Adrenal gland (tissue), 5 donors: ENCODE measurements around the gene PKNOX2.

Experiments used
- CTCF ChIP-seq, 6 experiments: fragments of 450-650 bp in 4 of 6; fragments of 200-600 bp in 2 of 6; sonication (generic) in 1 of 6; IDR thresholded peaks; 1 replicate in 5 of 6; 2 replicates in 1 of 6; pipeline versions ENCODE4 v1.5.1 to v1.8.0; 2016 to 2021; ENCODE audit warnings: antibody characterized with exemption in 6 of 6, mild to moderate bottlenecking in 2 of 6, moderate library complexity in 1 of 6
- POLR2A ChIP-seq, 2 donors: fragments of 450-650 bp; IDR thresholded peaks; one replicate each; pipeline ENCODE4 v1.6.1; 2017; ENCODE audit warnings: antibody characterized with exemption in 2 of 2, mild to moderate bottlenecking in 2 of 2, moderate library complexity in 1 of 2
- donor health status: DM: no; HTN: no; CAD: no.

- TF ChIP-seq CTCF (IDR thresholded peaks at IDR 0.05) (no peak), POLR2A (IDR thresholded peaks at IDR 0.05) (no peak)
These were observed 71.7 kb downstream of the PKNOX2 start for GRCh38 chr11:125236072-125236825.
